ENCODE data around the gene SLIT1.

The SLIT1 gene

DNA sequence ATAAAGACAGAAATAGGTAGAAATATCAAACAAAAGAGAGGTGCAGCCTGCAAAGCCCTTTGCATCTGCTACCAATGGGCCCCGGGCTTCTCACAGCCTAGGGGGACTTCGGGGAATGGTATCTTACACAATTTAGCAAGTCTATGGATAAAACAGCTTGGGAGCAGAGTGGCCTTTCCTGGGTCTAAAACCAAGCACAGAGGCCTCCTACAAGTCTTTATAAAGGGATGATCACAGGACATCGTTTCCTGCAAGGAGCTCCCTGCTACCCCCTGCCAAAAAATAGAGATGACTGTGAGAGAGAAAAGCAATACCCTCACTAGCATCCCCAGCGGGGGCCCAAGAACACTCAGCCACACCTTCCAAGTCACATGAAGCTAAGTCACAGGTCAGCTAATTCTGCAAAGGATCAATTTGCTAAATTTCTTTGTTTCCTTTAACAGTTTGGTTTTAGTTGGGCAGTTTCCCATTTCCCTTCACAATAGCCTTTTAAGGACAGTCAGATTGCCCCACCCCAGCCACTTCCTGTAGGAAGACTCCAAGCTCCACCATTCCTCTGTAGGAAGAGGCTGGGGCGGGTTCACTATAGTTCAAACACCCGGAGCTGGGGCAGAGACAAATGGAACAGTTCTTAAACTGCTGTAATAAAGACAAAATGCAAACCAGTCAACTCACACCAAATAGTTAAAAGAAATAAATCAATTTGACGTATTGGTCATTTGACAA is 105.5 kb downstream of the SLIT1 start:
- no peak for DNase-seq (ENCODE audit: low spot score)

DNA sequence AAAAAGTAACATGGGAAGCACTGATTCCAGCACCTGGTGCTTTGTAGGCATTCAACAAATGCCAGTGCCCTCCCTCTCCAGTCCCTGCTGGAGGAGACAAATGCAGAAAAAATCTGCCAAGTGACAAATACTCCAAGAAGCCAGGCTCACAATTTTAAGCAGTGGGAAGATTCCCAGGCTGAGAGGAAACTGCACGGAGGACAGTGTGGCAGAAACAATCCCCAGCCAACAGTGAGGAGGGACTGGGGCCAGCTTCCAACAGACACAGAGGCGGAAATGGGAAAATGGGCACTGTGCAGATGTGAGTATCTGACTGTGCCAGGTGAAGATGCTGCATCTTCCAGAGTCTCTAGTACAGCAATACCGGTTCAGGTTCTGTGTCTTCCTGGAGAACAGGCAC is 106.3 kb downstream of the SLIT1 start:
- DNase-seq (ENCODE audit: low spot score) = no peak

DNA sequence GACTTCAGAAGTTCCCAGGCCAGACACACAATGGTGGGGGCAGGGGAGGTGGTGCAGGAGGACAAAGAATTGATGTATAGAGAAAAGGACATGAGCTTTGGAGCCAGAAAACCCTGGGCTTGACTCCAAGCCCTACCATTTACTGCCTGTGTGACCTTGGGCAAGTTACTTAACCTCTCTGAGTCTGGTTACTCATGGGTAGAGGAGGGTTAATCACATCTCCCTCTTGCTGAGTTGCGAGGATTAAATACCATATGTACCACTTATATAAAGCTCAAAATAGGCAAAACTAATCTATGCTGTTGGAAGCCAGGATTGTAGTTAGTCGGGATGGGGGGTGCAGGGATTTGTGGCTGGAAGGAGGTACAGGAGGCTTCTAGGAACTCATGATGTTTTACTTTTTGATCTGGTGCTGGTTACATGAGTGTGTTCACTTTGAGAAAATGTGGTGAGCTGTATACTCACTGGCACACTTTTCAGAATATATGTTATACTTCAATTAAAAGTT is 106.8 kb downstream of the SLIT1 start:
- DNase-seq (ENCODE audit: low spot score) = no peak

DNA sequence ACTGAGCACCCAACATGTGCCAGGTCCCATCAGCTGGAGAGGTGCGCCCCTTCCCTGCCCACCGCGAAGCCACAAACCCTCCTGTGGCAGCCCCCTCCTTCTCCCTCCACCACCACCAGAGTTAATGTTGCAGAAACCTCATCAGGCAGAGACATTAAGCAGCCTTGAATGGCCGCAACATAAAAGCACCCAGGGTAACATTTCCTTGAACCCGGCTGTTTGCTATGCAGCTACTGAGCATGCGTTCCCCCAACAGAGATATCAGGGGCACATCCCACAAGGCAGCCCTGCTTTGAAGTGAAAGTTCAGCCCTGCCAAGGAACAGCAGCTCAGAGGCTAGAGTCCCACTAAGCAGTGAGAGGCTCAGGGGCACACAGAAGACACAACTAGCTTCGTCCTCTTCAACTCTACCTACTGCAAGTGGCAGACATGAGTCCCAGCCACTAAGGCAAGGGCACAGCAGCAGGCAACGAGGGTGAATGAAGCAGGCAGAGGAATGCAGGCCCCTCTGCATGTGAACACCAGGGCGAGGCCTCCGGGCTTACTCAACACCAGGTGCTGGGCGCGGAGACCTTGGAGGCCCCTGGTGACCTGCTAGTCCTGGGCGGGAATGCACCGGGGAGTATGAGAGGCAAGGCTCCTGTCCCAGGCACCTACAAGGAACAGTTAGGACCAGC is 107.4 kb downstream of the SLIT1 start:
- no peak for DNase-seq (ENCODE audit: low spot score)

DNA sequence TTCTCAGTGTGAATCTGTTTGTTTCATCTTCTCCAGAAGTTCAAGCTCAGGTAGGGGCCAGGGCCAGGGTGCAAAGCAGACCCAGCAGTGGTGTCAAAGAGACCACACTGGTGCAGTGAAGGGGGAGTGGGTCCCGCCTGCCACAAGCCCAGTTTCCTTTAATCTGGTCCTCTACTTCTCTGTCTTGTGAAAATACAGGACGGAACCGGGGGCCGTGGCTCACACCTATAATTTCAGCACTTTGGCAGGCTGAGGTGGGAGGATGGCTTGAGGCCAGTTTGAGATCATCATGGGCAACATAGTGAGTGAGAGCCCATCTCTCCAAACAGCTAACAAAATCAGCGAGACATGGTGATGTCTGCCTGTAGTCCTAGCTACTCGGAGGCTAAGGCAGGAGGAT is 109.0 kb downstream of the SLIT1 start:
- no peak for DNase-seq (ENCODE audit: low spot score)

DNA sequence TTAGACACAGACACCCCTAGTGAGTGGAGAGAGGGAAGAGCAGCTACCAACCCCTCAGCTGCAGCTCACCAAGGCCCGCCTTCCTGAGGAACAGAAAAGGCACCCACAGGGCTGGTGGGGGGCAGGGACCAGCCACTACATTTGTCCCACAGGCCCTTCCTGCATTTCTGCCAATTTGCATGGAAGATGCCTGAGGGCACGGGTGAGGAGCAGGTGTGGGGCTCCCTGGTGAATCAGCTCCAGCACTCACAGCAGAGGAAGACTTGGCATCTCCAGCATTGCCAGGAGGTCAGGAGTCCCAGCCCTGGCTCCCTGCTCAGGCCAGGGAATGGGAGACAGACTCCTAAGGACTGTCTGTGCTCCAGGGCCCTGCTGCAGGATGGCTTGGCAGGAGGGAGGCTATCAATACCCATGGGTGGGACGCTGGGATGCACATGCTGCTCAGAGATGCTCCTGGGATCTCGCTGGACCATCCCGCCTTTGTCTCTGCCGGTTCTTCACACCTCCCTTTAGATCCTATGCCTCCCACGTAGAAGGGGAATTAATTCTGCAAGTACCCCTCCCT is 109.7 kb downstream of the SLIT1 start:
- no peak for DNase-seq (ENCODE audit: low spot score)

DNA sequence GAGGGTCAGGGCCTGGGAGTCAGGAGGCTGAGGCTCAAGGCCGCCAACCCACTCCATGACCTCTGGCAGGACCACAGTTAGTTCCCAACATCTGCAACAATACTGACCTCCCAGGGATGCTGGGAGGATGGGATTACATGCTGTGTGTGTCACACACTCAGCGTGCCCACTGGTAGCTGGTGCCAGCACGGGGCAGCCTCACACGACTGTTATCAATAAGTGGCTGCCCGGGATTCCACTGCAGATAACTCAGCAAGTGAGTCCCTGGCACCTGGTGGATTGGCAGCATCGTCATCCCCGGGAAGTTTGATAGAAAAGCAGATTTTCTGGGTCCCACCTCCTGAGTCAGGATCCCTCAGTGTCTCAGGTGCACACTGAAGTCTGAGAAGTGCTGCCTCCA is 110.3 kb downstream of the SLIT1 start:
- no peak for DNase-seq (ENCODE audit: low spot score)

DNA sequence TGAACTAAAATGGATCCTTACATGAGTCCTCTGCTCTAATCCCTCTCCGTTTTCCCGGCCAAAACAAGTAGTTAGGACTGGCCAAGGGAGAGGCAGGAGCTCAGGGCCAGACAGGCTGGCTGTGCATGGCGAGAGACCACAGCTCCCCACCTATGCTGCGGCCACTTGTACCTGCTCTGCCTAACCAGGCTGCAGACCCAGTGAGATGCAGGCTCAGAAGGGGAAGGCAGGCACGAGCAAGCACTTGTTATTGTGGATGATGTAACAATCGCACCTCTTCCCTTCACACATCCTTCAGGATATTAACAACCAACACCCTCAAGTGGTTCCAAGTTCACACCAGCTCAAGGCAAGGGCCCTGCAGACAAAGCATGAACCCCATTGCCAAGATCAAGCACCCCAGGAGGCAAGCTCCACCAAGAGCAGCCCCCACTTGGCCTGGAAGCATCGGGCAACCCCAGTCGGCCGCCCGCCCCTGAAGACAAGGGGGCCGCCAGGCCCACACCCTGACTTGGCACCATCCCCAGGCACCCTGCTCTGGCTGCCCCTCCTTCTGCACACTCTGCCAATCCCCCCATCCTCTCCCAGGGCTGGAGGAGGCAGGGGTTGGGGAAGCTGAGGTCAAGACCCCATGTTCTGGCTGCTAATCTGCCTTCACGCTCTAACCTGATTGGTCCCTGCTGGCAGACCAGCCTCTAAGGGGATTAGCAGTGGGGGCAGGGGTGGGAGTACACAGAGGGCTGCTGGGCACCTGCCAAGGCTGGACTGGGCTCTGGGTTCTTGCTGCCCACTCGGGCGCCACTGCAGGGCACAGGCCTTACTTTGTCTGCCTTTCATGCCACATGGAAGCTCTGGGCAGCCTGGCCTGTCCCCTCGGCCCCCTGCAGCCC is 111.3 kb downstream of the SLIT1 start:
- no peak for DNase-seq (ENCODE audit: low spot score)

DNA sequence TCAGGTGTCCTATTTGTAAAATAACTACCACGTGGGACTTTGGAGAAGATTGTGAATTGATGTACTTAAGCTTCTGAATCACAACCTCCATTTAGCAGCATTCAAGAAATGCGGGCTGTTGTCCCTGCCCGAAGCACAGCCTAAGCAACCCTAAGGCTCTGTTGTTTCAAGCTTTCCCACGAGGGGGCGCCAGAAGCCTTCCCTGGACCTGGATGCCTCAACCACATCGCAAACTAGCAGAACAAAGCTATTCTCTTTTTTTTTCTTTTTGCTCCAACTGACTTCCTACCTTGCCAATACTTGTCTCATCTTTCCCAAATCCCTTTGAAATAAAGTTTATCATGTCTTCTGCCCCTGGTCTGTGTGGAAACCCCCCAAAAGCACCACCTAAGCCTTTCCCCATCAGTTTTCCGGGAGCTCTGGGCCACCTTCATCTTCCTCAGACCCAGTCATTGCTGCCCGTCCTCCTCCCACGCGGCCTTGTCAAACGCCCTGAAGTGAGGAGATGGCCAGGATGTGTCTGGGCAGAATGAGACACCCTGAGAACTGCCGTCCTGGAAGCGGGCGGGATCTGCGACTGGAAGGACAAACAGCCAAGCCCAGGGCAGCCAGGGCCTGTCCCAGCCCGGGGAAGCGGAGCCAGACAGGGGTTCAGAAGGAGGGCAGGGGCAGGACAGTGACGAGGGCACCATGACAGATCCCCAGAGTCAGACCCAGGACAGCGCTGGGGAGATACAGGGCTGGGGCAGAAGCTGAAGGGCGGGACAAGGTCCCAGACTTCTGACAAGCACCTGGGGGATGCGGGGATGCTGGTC is 112.7 kb downstream of the SLIT1 start:
- peak; percentile 92 for DNase-seq (ENCODE audit: low spot score)

DNA sequence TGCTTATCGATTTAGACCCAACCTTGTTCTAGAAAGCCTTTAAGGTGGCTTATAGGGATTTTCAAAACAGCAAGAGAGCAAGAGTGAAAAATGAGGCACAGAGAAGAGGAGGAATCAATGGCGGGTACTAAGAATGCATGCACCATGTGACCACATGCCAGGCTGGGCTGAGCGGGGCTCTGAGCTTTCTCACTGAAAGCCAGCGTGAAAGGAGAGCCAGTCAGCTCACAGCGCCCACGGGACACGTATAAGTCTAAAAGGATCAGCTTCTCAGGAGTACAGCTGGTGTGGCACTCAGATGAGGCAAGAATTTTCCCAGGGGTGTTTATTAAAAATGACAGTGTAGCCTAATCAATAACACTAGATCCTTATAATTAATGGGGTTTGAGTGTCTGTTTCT is 114.3 kb downstream of the SLIT1 start:
- no peak for DNase-seq (ENCODE audit: low spot score)

DNA sequence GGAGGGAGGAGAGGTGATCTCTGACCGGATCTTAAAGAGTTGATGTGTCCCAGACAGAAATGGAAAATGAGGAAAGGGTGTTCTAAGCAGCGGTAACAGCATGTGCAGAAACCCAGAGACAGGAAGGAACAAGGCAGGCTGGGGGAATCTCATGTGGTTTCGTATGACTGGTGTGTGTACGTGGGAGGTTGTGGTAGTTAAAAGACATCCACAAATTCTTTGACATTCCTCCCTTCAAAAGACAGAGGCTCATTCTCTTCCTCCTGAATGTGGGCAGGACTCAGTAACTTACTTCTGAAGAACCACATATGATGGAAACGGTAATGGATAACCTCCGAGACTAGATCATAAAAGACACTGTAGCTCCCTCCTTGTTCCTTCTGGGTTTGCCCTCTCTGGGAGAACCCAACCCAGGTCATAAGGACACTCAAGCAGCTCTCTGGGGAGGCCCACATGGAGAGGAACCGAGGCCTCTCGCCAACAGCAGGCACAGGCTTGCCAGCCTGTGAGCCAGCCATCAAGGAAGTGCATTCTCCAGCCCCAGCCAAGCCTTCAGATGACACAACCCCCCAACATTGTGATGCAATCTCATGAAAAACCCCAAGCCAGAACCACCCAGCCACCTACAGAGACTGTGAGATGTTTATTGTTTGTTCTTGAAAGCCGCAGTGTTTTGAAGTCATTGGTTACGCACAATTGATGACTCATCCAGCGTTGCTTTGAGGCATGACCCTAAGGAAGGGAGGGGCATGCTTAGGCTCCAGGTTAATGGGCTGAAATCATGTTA is 116.0 kb downstream of the SLIT1 start:
- no peak for DNase-seq (ENCODE audit: low spot score)

DNA sequence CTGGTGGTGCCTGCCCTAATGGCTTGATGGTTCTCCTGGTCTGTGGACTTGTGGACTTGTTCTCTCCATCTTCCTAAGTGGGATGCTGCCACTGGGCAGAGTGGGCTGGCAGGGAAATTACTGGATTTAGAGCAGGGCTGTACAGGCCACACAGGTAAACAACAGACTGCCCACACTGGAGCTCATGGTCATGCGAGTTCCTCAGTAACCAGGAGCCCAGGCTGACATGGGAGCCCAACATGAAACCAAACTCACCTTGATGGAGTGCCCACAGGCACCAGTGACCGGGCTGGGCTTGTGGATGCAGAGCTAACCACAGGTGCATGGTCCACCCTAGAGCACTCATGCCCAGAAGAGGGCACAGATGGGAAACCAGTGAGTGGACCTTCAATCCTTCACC is 116.7 kb downstream of the SLIT1 start:
- no peak for DNase-seq (ENCODE audit: low spot score)

DNA sequence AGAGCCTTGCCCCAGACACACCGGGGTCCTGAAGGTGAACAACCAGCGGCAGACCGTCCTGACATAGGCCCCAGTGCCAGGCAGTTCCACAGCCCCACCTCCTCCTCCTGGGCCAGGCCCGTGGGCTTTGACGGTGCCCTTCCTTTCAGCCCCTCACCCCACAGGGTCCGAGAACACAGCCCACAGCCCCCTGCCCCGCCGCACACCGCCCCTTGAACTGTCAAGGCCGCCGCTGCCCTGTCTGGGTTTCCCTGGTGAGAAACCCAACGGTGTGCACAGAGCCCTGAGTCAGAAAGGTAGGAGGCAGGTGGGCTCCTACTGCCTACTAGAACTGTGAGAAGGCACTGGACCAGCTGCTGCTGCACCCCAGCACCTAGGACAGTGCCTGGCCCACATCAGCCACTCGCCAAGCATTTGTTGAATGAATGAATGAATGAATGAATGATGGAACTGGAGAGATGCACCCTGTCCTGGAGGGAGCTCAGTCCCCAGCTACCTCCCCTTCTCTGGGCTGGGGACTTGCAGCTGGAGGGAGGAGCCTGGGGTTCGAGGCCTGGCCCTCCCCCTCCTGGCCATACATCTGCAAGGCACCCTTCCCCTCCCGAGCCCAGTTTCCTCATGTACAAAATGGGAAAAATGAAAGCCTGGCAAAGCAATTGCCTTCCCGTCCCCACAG is 117.9 kb downstream of the SLIT1 start:
- DNase-seq (ENCODE audit: low spot score) = no peak

DNA sequence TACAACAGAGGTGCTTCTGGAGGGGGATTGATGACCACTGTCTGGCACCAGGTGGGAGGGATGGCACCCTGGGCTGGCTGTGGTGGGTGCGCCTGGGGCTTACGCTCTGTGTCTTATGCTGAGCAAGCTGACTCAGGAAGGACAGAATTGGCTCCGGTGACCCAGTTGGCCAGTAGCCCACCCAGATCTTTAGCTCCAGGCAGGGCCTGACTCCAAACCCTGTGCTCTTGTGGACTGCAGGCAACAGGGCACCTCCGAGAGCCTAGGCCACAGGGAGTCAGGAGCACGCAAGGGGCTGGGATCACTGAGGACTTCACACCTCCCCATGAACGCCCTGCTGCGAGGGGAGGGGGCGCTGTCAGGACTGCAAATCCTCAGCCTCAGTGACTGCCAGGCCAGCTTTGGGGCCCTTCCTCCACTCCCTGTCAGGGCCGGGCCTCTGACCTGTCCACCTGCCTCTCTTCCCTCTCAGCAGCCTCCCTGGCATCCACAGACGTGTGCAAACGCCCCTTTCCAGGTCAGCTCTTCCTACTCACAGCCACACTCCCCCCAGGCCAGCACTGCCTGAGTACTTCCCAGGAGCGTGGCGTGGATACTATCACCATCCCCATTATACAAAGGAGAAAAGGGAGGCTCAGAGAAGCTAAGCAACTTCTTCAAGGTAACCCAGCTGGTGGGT is 118.7 kb downstream of the SLIT1 start:
- no peak for DNase-seq (ENCODE audit: low spot score)

DNA sequence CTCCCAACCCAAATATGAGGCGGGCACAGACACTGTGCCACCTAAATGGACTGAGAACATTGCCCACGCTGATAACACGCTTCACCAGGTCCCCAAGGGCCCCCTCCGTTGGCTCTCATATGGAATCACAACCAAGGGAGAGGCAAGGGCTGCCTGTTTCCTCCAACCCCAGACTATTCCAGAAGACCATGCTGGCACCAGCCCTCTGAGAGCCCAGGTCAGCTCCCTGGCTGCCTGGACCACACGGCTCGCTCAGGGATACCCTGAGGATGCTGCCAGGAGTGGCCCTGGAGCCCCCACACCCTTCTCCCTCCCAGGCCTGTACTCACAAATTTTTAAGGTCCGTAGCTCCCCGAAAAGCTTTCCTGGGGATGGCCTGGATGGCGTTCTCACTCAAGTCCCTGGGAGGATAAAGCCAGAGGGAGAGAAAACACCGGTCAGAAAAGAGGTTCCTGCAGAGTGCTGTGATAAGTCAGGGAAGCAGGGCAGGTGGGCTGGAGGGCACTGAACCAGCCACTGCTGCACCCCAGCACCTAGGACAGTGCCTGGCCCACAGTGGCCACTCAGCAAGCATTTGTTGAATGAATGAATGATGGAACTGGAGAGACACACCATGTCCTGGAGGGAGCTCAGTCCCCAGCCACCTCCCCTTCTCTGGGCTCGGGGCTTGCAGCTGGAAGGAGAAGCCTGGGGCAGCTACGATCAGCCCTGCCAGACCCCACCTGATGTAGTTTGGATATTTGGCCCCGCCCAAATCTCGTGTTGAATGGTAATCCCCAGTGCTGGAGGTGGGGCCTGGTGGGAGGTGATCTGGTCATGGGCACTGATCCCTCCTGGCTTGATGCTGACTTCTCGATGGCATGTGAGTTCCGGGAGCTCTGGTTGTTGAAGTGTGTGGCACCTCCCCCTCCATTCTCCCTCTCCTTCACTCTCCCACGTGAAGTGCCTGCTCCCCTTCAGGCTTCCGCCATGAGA is 119.8 kb downstream of the SLIT1 start:
- DNase-seq (ENCODE audit: low spot score) = no peak

DNA sequence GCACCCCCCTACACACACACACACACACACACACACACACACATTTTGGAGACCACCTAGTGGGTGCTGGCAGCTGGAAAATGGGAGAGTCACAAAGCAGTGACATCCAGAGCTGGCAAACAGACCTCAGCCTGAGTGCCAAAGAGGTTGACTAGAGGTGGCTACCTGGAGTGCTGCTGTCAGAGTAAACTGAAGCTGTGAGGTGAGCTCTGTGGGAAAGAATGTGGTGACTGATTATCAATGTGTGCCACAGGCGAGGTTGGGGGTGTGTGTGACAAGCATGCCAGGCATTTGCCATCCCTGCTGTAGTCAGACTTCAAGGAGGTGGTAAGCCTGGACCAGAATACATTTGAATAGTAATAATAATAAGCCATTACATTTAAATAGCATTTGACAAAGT is 120.6 kb downstream of the SLIT1 start:
- DNase-seq (ENCODE audit: low spot score) = no peak

DNA sequence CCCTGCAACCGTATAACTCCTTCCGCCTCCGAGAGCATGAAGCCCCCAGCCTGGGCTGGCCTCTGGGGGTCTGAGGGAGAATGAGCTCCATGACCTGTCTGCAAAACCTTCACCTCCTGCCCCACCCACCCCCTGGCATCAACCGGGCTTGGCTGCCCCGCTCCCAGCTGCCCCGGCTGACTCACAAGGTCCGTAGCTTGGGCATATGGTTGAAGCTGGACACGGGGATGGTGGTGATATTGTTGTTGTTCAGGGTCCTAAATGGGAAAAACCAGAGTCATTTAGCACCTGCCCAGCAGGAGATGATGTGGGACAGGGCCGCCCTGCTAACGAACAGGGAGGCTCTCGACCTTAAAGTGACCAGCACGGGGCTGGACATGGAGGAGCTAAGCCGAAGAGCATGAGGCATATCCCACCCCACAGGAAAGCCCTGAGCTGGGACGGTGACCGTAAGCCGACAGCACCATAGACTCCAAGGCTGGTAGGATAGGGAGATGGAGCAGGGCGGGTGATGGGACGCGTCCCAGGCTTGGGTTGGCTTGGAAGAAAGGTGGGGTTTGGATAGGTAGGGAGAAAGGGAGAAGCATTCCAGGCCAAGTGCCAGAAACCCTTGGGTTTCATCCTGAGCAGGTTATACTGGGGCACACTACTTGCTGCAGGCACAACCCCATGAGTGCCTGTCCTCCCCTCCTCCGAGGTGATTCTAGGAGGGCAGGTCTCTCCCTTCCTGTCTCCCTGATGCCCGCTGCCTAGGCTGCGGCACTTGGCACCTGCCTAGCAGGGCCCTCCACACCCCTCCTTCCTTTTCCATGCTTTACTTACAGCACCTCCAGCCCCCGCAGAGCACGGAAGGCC is 121.5 kb downstream of the SLIT1 start:
- DNase-seq (ENCODE audit: low spot score) = no peak
